IPS-20b (cell line): ENCODE results near the gene WBP11.

Source experiments
- H3K27ac ChIP-seq: one replicate; pipeline ENCODE4 v1.5.1; 2013; ENCODE audit warnings: low read length
- H3K27me3 ChIP-seq: 2 replicates; pipeline ENCODE4 v1.6.1; 2013; ENCODE audit warnings: mild to moderate bottlenecking, low read length, inconsistent platforms; ENCODE audit not compliant: insufficient read depth
- H3K36me3 ChIP-seq: 2 replicates; pipeline ENCODE4 v1.6.1; 2013; ENCODE audit warnings: low read depth, mild to moderate bottlenecking, inconsistent platforms, low read length, moderate library complexity; ENCODE audit not compliant: insufficient read depth
- H3K4me1 ChIP-seq: 2 replicates; pipeline ENCODE4 v1.6.1; 2013; ENCODE audit warnings: mild to moderate bottlenecking, control low read depth, inconsistent platforms, low read length, moderate library complexity; ENCODE audit not compliant: insufficient read depth
- H3K4me3 ChIP-seq: 2 replicates; pipeline ENCODE4 v1.5.1; 2013; ENCODE audit warnings: mild to moderate bottlenecking, low read length, inconsistent platforms
- H3K9ac ChIP-seq: 2 replicates; pipeline ENCODE4 v1.6.1; 2013; ENCODE audit warnings: low read depth, mild to moderate bottlenecking, inconsistent platforms, low read length, moderate library complexity
- H3K9me3 ChIP-seq: 2 replicates; pipeline ENCODE4 v1.6.1; 2013; ENCODE audit warnings: mild to moderate bottlenecking, low read depth, low read length, inconsistent platforms; ENCODE audit not compliant: insufficient read depth

WBP11 gene

GRCh38 chr12:14803011-14803829 is at the start of gene WBP11, which contains the start of gene C12orf60:
WBP11 (minus strand) TSS chr12:14803478; CDS start chr12:14801383, 2,095 bp downstream.
C12orf60 (plus strand) TSS chr12:14803670; CDS start chr12:14822936, 19,266 bp downstream.
- Histone ChIP-seq H3K36me3 (peaks cover 19% of the 10 kb centered on the region), H3K4me1 (peaks cover 9% of the 10 kb centered on the region; the same call in 1 of the 2 replicates), H3K9ac (peak within 1 kb of the TSS; percentile 96), H3K4me3 (peak within 1 kb of the TSS; percentile 79), H3K27ac (peak within 1 kb of the TSS; percentile 85), H3K27me3 (no peaks in the 10 kb centered on the region), H3K9me3 (no peaks in the 10 kb centered on the region)

DNA sequence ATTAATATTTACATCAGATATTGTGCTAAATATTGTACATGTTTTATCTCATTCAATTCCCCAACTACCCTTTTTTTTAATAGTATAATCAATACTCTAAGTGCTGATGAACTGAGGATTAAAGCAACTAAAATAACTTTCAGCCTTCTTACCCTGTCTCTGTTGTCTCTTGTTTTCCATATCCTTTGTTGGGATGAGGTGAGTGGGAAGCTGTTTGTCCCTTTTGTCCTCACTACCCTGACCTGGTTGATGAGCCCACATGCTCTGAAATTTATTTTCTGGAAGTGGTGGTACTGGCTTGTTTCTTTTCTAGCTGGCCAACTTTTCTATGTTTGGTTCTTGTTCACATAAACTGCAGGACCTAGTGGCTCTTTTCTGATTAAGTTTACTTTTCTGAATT is 49.6 kb upstream of the WBP11 start:
- H3K27me3 ChIP-seq, result no peaks in the 10 kb centered on the region
- no peaks in the 10 kb centered on the region for H3K9me3 ChIP-seq
- no peaks in the 10 kb centered on the region for H3K36me3 ChIP-seq
- peaks cover 13% of the 10 kb centered on the region for H3K4me1 ChIP-seq
- H3K4me3 ChIP-seq, result no peak overlapping the region
- H3K27ac ChIP-seq, result no peak overlapping the region
- no peak overlapping the region for H3K9ac ChIP-seq

GRCh38 chr12:14850929-14851663 is 47.8 kb upstream of the WBP11 start:
- peaks cover 13% of the 10 kb centered on the region for H3K4me1 ChIP-seq
- H3K27ac ChIP-seq, result no peak overlapping the region
- no peaks in the 10 kb centered on the region for H3K36me3 ChIP-seq
- H3K9ac ChIP-seq, result no peak overlapping the region
- H3K4me3 ChIP-seq, result no peak overlapping the region
- H3K9me3 ChIP-seq, result no peaks in the 10 kb centered on the region
- H3K27me3 ChIP-seq, result no peaks in the 10 kb centered on the region

- no peaks in the 10 kb centered on the region for H3K36me3 ChIP-seq
- no peak overlapping the region for H3K4me3 ChIP-seq
- no peak overlapping the region for H3K9ac ChIP-seq
- no peak overlapping the region for H3K27ac ChIP-seq
- no peaks in the 10 kb centered on the region for H3K9me3 ChIP-seq
- H3K27me3 ChIP-seq, result no peaks in the 10 kb centered on the region
- peaks cover 13% of the 10 kb centered on the region for H3K4me1 ChIP-seq
These were observed 46.4 kb upstream of the WBP11 start for GRCh38 chr12:14849661-14850060.

DNA sequence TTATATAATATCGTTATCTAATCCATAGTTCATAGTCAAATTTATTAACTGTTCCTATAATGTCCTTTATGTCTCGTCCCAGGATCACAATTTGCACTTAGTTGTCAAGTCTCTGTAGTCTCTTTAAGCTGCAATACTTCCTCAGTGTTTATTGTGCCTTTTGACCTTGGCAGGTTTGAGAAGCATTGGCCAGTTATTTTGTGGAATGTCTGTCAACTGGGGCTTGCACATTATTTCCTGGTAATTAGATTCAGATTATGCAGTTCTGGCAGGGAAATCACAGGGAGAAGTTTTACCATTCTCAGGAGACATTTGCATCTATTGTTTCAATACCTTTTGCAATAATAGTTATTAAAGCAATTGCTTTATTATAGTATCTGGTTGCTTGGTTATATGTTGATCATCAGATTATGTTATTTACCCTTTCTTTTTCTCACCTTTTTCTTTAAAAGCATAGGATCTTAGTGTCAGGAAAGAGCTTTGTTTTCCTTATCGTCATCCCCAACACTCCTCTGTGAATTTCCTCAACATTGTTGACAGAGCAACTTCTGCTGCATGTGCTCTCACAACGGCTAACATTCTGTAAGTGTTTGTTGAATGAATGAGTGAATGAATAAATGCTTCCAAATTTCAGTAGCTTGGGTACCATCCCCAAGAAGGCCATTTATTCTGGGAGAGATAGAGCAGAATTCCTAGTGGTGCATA is 43.8 kb upstream of the WBP11 start:
- no peaks in the 10 kb centered on the region for H3K27me3 ChIP-seq
- H3K36me3 ChIP-seq, result no peaks in the 10 kb centered on the region
- H3K4me1 ChIP-seq, result no peaks in the 10 kb centered on the region
- no peak overlapping the region for H3K4me3 ChIP-seq
- no peak overlapping the region for H3K27ac ChIP-seq
- H3K9ac ChIP-seq, result no peak overlapping the region
- H3K9me3 ChIP-seq, result no peaks in the 10 kb centered on the region

- Histone ChIP-seq H3K36me3 (no peaks in the 10 kb centered on the region), H3K27ac (no peak overlapping the region), H3K4me3 (no peak overlapping the region), H3K4me1 (no peaks in the 10 kb centered on the region), H3K9ac (no peak overlapping the region), H3K27me3 (no peaks in the 10 kb centered on the region), H3K9me3 (no peaks in the 10 kb centered on the region)
These were observed 42.8 kb upstream of the WBP11 start for GRCh38 chr12:14846042-14846587.

GRCh38 chr12:14845350-14845750 is 42.1 kb upstream of the WBP11 start:
- Histone ChIP-seq H3K4me3 (no peak overlapping the region), H3K27me3 (no peaks in the 10 kb centered on the region), H3K9ac (no peak overlapping the region), H3K9me3 (no peaks in the 10 kb centered on the region), H3K4me1 (no peaks in the 10 kb centered on the region), H3K27ac (no peak overlapping the region), H3K36me3 (no peaks in the 10 kb centered on the region)

DNA sequence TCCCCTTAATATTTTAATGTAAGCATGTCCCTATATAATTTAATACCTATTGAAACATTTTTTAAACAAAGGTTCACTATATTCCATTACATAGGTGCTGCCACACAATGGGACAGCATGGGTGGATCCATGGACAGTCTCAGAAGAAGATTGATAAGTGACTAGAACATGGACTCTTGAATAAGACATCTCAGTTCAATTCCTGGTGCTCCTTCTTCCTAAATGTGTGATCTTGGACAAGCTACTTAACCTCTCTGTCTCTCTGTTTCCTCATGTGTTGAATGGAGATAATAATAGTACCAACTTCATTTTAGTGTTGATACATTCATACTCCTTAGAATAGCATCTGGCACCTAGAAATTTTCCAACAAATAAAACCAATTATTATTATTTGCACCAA is 41.1 kb upstream of the WBP11 start:
- H3K9ac ChIP-seq, result no peak overlapping the region
- no peak overlapping the region for H3K4me3 ChIP-seq
- H3K9me3 ChIP-seq, result no peaks in the 10 kb centered on the region
- H3K36me3 ChIP-seq, result no peaks in the 10 kb centered on the region
- no peaks in the 10 kb centered on the region for H3K4me1 ChIP-seq
- H3K27me3 ChIP-seq, result no peaks in the 10 kb centered on the region
- H3K27ac ChIP-seq, result no peak overlapping the region

DNA sequence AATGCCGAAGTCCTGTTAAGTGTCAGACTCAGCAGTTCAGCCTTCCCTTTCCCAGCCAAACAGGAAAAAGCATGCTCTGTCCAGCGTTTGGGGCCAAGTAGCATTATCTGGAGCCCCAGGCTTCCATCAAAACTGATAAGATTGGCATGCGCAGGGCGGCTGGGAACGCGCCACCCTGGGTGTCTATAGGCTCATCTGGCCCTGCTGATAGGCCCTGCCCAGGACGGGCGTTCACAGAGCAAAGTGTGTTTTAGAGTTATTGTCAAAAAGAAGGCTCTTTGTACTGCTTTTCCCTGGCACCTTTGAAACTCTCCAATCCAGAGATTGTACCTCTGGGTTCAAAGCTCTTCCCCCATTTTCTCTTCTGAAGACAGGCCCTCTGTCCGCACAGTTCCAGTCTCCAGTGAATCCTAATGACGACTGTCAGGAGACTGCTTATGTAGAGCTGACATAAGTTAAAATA is 40.2 kb upstream of the WBP11 start, which contains the start of gene ART4:
Gene ART4 (minus strand): TSS at position 102 of the 463 bp plus-strand sequence. CDS start 413 bp downstream, outside the sequence.
- Histone ChIP-seq H3K36me3 (no peaks in the 10 kb centered on the region), H3K9me3 (no peaks in the 10 kb centered on the region), H3K4me3 (no peak within 1 kb of the TSS), H3K27me3 (no peaks in the 10 kb centered on the region), H3K4me1 (no peaks in the 10 kb centered on the region), H3K27ac (no peak within 1 kb of the TSS), H3K9ac (no peak within 1 kb of the TSS)

GRCh38 chr12:14842315-14842714 is 39.0 kb upstream of the WBP11 start:
- H3K36me3 ChIP-seq, result no peaks in the 10 kb centered on the region

DNA sequence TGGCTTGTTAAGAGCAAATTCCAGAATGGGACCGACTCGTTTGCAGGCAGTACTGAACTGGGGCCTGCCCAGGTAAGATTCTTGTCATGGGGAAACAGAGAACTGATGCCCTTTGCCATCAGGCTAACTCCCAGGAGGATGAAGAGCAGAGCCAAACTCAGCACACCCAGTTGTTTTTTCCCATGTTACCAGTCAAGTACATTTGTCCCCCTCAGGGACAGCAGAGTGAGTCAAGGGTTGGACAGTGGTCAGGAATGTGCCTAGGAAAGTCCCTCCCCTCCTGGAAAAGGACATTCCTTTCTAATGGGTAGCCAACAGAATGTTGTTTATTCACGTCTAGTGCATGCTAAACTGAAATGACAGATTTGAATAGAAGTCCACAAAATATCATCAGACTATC is 38.5 kb upstream of the WBP11 start:
- H3K9ac ChIP-seq, result no peak overlapping the region
- H3K4me1 ChIP-seq, result no peaks in the 10 kb centered on the region
- H3K27me3 ChIP-seq, result no peaks in the 10 kb centered on the region
- H3K9me3 ChIP-seq, result no peaks in the 10 kb centered on the region
- no peak overlapping the region for H3K4me3 ChIP-seq
- no peaks in the 10 kb centered on the region for H3K36me3 ChIP-seq
- no peak overlapping the region for H3K27ac ChIP-seq

More at GRCh38 chr12:14842315-14842714, 39.0 kb upstream of the WBP11 start:
- H3K9me3 ChIP-seq, result no peaks in the 10 kb centered on the region
- H3K9ac ChIP-seq, result no peak overlapping the region
- H3K27ac ChIP-seq, result no peak overlapping the region
- H3K27me3 ChIP-seq, result no peaks in the 10 kb centered on the region
- H3K4me3 ChIP-seq, result no peak overlapping the region
- no peaks in the 10 kb centered on the region for H3K4me1 ChIP-seq
